ENCODE data around the gene TOP3A.

Gene TOP3A

DNA sequence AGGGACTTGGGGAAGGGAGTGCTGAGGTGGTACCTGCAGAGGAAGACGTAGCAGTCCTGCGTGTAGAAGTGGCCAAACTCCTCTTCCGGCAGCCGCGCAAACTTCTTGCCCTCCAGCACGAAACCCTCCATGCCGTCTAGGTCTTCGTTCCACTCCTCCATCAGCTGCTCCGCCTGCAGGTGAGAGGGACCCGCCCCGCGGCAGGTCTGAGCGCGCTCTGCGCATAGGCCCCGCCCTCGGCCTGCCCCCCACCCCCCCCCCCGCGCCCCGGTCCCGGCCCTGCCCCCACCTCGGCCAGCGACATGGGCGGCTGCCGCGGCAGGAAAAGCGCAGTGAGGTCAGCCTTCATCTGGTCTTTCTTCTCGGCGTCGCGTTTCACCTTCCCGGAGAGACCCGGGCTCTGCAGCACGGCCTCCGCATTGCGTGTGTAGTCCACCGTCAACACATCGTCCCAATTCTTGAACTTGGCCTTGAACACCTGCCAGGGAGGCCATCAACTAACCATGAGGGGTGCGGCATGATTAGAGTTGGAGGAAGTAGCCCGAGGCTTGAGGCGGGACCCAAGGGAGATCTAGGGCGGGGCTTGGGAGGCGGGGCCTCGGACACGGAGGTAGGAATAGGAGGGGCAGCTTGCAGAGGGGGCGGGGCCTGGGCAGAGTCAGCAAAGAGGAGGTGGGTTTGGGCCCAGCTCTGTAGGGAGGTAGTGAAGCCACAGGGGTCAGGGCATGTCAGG, 67.7 kb downstream of the TOP3A start:
- no peak overlapping the region for H3K4me3 ChIP-seq (ENCODE audit: low read depth in 1 of 2, low read length in 1 of 2)
- no peaks in the 10 kb centered on the region for H3K9me3 ChIP-seq
- no peaks in the 10 kb centered on the region for H3K4me1 ChIP-seq (ENCODE audit: control insufficient read depth in 1 of 2, insufficient read depth in 1 of 2, low read depth in 1 of 2, low read length in 1 of 2)
- peaks cover 100% of the 10 kb centered on the region for H3K36me3 ChIP-seq
- H3K27ac ChIP-seq: no peak overlapping the region
- TF ChIP-seq, protein P1, sequence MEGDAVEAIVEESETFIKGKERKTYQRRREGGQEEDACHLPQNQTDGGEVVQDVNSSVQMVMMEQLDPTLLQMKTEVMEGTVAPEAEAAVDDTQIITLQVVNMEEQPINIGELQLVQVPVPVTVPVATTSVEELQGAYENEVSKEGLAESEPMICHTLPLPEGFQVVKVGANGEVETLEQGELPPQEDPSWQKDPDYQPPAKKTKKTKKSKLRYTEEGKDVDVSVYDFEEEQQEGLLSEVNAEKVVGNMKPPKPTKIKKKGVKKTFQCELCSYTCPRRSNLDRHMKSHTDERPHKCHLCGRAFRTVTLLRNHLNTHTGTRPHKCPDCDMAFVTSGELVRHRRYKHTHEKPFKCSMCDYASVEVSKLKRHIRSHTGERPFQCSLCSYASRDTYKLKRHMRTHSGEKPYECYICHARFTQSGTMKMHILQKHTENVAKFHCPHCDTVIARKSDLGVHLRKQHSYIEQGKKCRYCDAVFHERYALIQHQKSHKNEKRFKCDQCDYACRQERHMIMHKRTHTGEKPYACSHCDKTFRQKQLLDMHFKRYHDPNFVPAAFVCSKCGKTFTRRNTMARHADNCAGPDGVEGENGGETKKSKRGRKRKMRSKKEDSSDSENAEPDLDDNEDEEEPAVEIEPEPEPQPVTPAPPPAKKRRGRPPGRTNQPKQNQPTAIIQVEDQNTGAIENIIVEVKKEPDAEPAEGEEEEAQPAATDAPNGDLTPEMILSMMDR (IDR thresholded peaks at IDR 0.05): no peak
- H3K27me3 ChIP-seq: no peaks in the 10 kb centered on the region

DNA sequence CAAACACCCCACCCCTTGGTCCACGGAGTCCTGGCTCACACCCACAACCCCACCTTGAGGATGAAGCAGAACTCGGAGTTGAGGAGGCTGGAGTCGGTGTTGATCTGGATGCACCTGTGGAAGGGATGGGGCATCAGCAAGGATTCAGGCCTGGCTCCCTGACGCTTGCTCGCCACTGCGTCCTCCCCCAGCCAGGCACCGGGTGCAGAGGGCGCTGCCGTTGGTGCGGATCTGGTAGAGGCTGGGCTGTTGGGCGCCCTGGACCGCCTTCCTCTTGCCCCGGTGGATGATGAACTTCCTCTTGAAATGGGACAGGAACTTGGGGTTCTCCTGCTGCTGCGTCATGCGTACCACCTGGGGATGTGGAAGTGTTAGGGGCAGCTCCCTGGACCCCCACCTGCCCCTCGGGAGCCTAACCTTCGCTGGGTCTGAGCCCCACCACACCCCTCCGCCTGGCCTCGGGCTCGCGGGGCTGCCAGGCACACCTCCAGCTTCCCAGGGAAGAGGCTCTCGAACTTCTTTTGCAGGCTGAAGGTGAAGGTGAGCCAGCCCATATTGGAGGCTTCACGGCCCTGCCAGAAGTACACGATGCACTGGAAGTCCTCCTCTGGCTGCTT, 68.6 kb downstream of the TOP3A start:
- H3K27ac ChIP-seq: no peak overlapping the region
- no peaks in the 10 kb centered on the region for H3K4me1 ChIP-seq (ENCODE audit: control insufficient read depth in 1 of 2, insufficient read depth in 1 of 2, low read depth in 1 of 2, low read length in 1 of 2)
- H3K36me3 ChIP-seq: peaks cover 100% of the 10 kb centered on the region
- H3K27me3 ChIP-seq: no peaks in the 10 kb centered on the region
- TF ChIP-seq, protein P1 (IDR thresholded peaks at IDR 0.05): no peak
- H3K9me3 ChIP-seq: no peaks in the 10 kb centered on the region
- no peak overlapping the region for H3K4me3 ChIP-seq (ENCODE audit: low read depth in 1 of 2, low read length in 1 of 2)

DNA sequence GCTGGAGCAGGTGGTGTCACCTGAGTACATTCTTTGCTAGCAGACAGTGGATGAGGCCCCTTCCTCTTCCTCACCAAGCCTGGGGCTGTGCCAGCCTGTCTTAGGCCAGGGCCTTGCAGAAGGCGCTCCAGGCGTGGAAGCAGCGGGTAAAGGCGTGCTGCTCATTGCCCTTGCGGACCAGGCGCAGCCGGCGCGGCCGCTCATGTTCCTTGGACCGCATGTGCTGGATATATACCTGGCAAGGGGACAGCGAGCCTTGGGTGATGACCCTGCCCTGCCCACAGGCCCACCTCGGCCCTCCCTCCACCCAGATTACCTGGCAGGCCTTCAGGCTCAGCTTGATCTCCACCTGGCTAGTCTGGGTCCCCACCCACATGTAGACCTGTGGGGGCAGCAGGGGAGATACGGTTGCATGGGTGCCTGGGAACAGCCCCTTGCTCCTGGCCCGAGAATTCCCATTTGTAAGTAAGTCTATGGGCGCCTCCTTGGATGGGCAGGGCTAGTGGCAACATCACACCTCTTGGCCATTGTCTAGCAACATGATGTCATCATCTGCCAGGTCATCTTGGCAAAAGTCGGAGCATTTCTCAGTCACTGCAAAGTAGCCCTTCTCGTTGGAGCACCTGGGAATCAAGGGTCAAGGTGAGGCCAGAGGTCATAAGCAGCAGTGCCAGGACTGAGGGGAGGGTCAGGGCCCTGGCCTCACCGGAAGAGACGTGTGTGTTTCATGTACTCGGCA, 69.6 kb downstream of the TOP3A start:
- no peaks in the 10 kb centered on the region for H3K4me1 ChIP-seq (ENCODE audit: control insufficient read depth in 1 of 2, insufficient read depth in 1 of 2, low read depth in 1 of 2, low read length in 1 of 2)
- H3K27ac ChIP-seq: no peak overlapping the region
- H3K27me3 ChIP-seq: no peaks in the 10 kb centered on the region
- TF ChIP-seq, protein P1 (IDR thresholded peaks at IDR 0.05): no peak
- H3K9me3 ChIP-seq: no peaks in the 10 kb centered on the region
- no peak overlapping the region for H3K4me3 ChIP-seq (ENCODE audit: low read depth in 1 of 2, low read length in 1 of 2)
- peaks cover 92% of the 10 kb centered on the region for H3K36me3 ChIP-seq

DNA sequence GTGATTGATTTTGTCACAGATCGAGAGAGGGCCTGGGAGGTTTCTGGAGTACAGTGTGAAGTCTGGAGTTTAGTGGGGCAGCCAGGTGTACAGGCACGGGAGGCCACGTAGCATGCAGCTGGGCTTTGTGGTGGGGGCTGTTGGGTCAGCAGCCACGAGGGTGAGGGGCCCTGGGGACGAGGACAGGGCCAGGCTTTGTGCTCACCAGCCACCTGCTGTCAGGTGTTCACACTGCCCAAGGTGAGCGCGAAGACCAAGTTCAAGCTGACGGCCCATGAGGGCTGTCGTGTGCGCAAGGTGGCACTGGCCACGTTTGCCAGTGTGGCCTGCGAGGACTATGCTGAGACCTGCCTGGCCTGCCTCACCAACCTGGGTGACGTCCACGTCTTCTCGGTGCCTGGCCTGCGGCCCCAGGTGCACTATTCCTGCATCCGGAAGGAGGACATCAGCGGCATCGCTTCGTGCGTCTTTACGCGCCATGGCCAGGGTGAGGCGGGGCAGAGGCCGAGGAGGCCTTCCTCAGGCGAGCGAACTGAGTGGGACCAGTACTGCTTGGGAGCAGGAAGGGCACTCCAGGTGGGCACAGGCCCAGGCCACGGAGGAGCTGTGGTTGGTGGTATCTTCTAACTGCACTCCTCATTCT, 73.4 kb downstream of the TOP3A start:
- H3K36me3 ChIP-seq: peaks cover 62% of the 10 kb centered on the region
- TF ChIP-seq, protein P1 (IDR thresholded peaks at IDR 0.05): no peak

DNA sequence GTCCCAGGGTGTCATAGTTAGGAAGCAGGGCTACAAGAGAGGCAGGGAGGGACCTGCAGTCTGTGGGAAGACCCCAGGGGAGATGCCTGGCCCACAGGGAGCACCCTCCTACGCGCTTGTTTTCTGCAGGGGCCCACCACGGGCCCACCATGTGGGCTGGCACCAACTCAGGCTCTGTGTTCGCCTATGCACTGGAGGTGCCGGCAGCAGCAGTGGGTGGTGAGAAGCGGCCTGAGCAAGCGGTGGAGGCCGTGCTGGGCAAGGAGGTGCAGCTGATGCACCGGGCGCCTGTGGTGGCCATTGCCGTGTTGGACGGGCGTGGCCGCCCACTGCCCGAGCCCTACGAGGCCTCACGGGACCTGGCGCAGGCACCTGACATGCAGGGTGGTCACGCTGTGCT, 74.3 kb downstream of the TOP3A start:
- H3K36me3 ChIP-seq: peaks cover 53% of the 10 kb centered on the region
- H3K27ac ChIP-seq: no peak overlapping the region
- H3K27me3 ChIP-seq: no peaks in the 10 kb centered on the region
- H3K4me3 ChIP-seq (ENCODE audit: low read depth in 1 of 2, low read length in 1 of 2): no peak overlapping the region
- no peaks in the 10 kb centered on the region for H3K9me3 ChIP-seq
- no peaks in the 10 kb centered on the region for H3K4me1 ChIP-seq (ENCODE audit: control insufficient read depth in 1 of 2, insufficient read depth in 1 of 2, low read depth in 1 of 2, low read length in 1 of 2)
- TF ChIP-seq, protein P1 (IDR thresholded peaks at IDR 0.05): no peak

More for the DNA sequence above, 73.4 kb downstream of the TOP3A start:
- H3K9me3 ChIP-seq: no peaks in the 10 kb centered on the region
- no peaks in the 10 kb centered on the region for H3K27me3 ChIP-seq
- no peaks in the 10 kb centered on the region for H3K4me1 ChIP-seq (ENCODE audit: control insufficient read depth in 1 of 2, insufficient read depth in 1 of 2, low read depth in 1 of 2, low read length in 1 of 2)
- H3K4me3 ChIP-seq (ENCODE audit: low read depth in 1 of 2, low read length in 1 of 2): no peak overlapping the region
- H3K27ac ChIP-seq: no peak overlapping the region
